GM19438 (cell line): ENCODE measurements around the gene MOV10L1.

ENCODE experiments used
- ATAC-seq: cut with Tn5 transposase; IDR thresholded peaks from one replicate; pipeline ENCODE4 v1.9.1; 2021; ENCODE audit warnings: low read depth; ENCODE audit not compliant: unreplicated experiment

The MOV10L1 gene

DNA sequence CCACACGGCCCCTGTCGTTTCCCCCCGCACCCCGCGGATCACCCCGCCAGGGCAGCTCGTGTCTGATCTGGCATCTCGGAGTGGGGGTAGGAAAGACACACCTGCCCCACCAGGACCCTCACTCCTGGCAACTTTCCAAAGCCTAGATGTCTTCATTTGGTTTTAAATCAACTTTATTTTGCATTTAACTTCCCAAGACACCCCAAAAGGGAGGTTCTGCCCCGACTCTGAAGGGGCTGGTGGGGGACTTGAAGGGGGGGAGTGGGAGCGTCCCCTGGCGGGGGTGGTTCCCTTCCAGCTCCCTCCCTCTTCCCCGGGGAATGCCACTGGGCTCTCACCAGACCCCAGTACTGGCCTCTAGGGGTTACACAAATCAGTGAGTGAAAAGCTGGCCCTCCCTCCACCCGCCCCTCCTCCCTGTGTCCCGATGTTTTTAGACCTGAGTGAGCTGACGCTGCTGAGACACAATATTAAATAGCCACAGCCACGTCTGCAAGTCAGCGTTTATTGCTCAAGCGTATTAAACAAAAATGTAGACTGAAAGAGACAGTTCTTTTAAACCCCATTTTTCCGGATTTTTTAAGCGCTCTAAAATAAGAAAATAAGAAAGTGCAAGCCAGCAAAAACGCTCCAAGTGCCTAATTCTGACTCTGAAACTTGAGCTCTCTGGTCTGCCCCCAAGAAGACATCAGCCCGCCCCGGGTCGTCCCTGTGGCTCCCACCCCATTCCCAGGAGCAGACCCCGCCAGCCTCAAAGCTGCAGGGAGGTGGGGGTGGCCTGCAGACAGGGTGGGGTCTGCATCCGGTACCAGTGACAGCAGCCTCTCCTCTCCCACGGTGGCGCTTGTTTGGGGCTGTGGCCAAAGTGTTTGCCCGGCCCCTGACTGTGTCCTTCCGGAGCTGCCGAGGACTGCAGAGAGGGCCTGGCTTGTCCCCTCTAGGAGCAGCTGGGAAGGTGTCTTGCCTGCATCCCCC, 30.6 kb upstream of the MOV10L1 start:
- ATAC-seq: no peak

- no peak for ATAC-seq
These were observed 29.9 kb upstream of the MOV10L1 start for GRCh38 chr22:50059881-50060262.

DNA sequence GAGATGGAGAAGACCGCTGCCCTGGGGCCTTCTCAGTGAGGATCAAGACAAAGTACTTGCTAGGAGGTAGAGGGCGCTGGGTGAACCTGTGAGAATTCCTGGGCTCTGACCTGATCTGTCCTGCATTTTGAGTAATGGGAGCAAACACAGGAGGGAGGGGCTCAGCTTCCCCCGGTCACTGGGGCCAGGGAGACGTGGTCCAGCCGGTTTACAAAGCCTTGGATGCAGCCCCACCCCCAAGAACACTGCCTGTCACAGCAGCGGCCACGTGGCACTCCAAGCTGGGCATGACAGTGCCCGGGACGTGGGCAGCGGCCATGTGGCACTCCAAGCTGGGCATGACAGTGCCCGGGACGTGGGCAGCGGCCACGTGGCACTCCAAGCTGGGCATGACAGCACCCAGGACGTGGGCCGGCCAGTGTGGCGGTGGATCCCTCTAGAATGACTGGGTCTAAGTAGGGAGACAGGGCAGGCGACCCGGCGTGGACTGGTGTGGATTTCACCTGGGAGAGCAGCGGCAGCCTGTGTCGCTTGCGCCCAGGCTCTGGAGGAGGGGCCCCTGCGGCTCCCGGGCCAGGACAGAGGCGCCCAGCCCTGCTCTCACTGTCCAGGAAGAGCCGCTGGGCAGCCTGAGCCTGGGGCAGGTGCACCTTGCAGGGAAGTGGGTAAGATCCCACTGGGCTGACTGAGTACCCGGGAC, 29.2 kb upstream of the MOV10L1 start:
- no peak for ATAC-seq

- no peak for ATAC-seq
These were observed 28.5 kb upstream of the MOV10L1 start for GRCh38 chr22:50061141-50061823.

DNA sequence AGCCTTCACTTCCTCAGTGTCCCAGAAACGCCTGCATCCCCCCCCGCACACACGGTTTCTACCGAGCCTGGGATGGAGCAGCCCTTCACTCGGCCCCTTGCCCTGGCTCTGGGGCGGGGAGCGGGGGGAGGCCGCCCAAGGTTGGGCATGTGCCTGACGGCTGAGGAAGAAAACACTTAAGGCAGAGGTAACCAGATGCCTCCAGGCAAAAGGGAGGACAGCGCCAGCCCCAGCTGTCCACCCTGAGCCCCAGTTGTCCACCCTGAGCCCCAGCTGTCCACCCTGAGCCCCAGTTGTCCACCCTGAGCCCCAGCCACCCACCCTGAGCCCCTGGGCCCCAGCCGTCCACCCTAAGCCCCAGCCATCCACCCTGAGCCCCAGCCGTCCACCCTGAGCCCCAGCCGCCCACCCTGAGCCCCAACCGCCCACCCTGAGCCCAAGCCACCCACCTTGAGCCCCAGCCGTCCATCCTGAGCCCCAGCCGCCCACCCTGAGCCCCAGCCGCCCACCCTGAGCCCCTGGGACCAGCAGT, 27.9 kb upstream of the MOV10L1 start:
- no peak for ATAC-seq

DNA sequence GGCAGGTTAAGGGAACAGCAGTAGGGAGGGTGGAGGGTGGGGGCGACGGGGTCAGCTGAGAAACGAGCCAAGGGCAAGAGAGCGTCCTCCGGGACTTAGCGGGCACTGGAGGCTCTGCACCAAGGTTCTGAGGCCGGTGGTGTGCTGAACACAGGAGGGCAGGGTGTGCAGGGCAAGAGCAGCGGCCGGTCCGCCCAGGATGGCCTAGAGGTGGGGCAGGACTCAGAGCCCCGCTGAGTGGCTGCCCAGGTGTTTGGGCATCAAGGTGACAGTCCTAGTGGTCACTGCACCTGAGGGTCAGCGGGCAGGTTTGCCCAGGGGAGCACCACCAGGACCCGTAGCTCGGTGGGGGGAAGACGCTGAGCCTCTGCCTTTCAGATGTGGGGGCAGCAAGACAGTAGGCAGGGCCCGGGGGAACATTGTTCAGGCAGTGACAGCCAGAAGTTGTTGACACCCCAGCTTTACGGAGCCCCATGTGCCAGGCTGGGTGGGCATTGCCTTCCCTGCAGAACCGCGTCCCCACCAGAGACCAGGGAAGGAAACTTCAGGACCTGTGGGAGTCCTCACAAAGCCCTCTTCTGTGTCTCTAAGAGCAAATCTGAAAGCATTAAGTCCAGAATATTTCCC, 27.2 kb upstream of the MOV10L1 start:
- no peak for ATAC-seq

GRCh38 chr22:50063589-50064393, 26.0 kb upstream of the MOV10L1 start:
- ATAC-seq: no peak

- no peak for ATAC-seq
These were observed 25.4 kb upstream of the MOV10L1 start for GRCh38 chr22:50064453-50064852.

GRCh38 chr22:50067244-50067643, 22.6 kb upstream of the MOV10L1 start:
- no peak for ATAC-seq

GRCh38 chr22:50068096-50068495, 21.7 kb upstream of the MOV10L1 start:
- no peak for ATAC-seq

DNA sequence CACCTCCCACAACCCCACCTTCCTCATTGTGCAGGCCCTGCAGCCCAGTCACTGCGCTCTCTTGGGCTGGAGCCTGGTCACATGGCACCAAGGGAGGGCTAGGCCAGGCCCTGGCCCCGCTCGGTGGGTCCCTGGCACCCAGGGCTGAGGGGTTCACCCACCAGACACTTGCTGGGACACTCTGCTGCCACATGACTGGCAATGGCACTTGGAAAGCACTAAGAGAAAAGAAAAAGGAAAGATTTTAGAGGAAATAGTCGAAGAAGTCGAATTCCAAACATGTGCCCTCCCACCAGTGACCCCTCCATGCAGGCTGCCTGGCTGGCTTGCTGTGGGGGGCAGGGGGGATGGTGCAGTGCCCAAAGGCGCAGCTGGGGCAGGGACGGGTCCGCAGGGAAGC, 19.4 kb upstream of the MOV10L1 start:
- no peak for ATAC-seq

DNA sequence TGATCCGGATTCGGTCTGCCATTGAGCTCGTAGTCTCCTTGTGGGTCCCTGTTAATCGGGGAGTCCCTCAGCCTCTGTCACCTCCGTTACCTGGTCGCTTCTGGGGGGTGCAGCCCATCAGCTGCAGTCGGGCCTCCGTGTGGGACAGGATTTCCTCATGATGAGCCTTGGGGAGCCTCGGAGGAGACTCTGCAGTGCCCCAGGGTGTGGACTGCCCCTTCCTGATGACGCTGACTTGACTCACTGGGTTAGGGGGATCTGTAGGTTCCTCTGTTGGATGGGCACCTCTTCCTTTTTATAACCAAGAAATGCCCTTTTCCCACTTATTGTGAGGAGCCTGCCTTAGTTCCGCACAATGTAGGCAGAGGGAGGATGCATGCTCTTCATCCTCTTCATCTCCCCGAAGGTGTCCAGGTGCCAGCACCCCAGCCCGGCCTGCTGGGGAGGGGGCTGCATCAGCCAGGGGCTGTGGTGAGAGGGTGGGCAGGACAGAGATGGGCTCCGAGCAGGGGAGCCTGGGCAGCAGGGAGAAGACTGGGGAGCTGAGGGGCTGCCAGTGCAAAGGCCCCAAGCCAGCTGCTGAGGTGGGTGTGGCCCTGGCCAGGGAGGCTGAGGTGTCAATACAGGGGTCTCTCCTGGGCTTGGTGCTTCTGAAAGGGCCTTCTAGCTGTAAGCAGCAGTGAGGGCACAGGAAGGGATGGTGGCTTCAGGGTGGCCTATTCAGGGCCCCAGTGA, 18.2 kb upstream of the MOV10L1 start:
- no peak for ATAC-seq

- no peak for ATAC-seq
These were observed 17.6 kb upstream of the MOV10L1 start for GRCh38 chr22:50072167-50072555.

GRCh38 chr22:50072714-50073538, 16.9 kb upstream of the MOV10L1 start:
- ATAC-seq: no peak

- no peak for ATAC-seq
These were observed 15.8 kb upstream of the MOV10L1 start for GRCh38 chr22:50074056-50074455.

DNA sequence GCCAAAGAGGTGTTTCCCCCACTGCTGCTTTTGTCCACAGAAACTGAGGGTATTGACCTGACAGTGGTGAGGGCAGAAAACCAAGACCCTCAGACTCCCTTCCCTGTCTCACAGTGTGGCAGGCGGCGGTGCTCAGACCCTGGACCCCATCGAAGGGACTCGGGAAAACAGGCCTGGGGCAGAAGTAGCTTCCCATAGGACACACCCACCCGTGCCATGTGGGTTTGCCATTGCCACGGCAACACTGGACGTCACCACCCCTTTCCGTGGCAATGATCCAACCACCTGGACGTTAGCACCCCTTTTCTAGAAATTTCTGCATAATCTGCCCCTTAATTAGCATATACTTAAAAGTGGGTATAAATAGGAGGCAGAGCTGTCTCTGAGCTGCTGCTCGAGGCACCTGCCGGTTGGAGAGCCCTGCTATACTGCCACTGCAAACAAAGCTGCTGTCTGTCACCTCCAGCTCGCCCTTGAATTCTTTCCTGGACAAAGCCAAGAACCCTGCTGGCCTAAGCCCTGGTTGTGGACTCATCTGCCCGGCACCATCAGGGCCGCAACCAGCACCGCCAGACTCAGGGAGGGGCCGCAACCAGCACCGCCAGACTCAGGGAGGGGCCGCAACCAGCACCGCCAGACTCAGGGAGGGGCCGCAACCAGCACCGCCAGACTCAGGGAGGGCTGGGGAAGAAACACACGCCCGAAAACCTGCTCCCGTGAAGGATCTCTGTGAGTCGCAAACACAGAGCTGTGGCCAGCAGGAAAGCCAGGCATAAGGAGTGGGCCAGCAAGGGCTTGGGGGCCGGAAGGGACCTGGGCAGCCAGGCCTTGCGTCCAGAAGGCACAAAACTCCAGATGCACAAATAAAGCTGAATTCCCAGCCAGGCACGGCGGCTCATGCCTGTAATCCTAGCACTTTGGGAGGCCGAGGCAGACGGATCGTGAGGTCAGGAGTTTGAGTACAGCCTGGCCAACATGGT, 15.0 kb upstream of the MOV10L1 start:
- ATAC-seq: no peak
